ENCODE data around the gene SOSTDC1. TPM values are rescaled to one million over a fixed set of nuclear protein-coding genes. Genes with fewer than 3 reads are reported as not detected.

SOSTDC1 gene
- total and polyA plus RNA-seq, 11 donors: 0.07 to 0.56 (median 0.17) TPM; not detected in 3

DNA sequence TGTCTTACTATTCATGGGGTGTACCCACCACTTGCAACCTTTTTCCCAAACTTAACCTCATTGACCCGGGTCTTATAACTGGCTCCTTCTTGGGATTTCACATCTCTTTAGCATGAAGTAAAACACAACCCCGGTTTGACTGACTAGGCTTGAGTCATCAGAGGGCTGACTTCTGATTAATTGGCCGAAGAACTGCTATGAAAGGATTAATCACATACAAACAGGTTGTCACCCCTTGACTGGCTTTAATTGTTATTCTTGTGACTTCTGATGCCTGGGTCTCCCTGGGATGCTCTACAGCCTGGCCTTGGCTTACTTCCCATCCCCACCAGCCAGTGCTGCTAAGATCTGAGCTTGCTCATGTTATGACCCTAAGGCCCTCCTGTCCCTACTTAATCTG, 35.4 kb downstream of the SOSTDC1 start:
- H3K27ac ChIP-seq: no peak overlapping the region
- WGBS, 4 donors: 89 to 95% (median 92%) methylated on average over 3 of the region's 3 CpGs
- DNase-seq (no peak), ATAC-seq (no peak)
- no peaks in the 10 kb centered on the region for H3K4me1 ChIP-seq
- TF ChIP-seq, protein P1, sequence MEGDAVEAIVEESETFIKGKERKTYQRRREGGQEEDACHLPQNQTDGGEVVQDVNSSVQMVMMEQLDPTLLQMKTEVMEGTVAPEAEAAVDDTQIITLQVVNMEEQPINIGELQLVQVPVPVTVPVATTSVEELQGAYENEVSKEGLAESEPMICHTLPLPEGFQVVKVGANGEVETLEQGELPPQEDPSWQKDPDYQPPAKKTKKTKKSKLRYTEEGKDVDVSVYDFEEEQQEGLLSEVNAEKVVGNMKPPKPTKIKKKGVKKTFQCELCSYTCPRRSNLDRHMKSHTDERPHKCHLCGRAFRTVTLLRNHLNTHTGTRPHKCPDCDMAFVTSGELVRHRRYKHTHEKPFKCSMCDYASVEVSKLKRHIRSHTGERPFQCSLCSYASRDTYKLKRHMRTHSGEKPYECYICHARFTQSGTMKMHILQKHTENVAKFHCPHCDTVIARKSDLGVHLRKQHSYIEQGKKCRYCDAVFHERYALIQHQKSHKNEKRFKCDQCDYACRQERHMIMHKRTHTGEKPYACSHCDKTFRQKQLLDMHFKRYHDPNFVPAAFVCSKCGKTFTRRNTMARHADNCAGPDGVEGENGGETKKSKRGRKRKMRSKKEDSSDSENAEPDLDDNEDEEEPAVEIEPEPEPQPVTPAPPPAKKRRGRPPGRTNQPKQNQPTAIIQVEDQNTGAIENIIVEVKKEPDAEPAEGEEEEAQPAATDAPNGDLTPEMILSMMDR (IDR thresholded peaks at IDR 0.05): no peak
- TF ChIP-seq POLR2A (IDR thresholded peaks at IDR 0.05): no peak
- no peaks in the 10 kb centered on the region for H3K36me3 ChIP-seq
- no peaks in the 10 kb centered on the region for H3K9me3 ChIP-seq
- H3K4me3 ChIP-seq: no peak overlapping the region
- no peaks in the 10 kb centered on the region for H3K27me3 ChIP-seq
- intact Hi-C loops (cut with DNase I): loop anchor here in 6 of 10 donors (5.0 kb wide), 3 partner anchors 132 to 318 kb away; no protein-coding TSS in a partner anchor

DNA sequence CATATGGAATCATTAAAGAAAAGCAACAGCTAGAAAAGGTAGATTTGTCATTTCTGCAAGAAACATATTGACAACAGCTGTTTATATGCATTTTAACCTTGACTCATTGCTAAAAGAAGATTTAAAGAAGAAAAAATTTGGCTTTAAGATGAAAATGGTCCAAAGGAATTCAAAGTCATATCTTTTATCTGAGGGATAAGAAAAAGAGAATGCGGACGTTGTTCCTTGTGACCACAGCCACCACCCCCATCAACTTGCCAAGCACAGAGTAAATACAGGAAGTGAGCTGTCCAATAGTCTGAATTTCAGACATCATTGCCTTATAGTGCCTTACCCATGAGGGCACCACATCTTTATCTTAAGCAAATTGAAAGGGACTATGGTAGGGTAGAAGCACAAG, 36.9 kb downstream of the SOSTDC1 start:
- Histone ChIP-seq H3K4me1 (no peaks in the 10 kb centered on the region), H3K27me3 (no peaks in the 10 kb centered on the region), H3K36me3 (no peaks in the 10 kb centered on the region), H3K9me3 (no peaks in the 10 kb centered on the region), H3K27ac (no peak overlapping the region), H3K4me3 (no peak overlapping the region)
- DNase-seq: no peak
- intact Hi-C loops (cut with DNase I): loop anchor here in 8 of 10 donors (10.0 kb wide), 2 partner anchors 314 to 334 kb away; no protein-coding TSS in a partner anchor
- ATAC-seq: no peak
- WGBS, 4 donors: 55 to 69% (median 60%) methylated on average over 2 of the region's 2 CpGs
- TF ChIP-seq POLR2A (IDR thresholded peaks at IDR 0.05): no peak
- TF ChIP-seq, protein P1 (IDR thresholded peaks at IDR 0.05): no peak

DNA sequence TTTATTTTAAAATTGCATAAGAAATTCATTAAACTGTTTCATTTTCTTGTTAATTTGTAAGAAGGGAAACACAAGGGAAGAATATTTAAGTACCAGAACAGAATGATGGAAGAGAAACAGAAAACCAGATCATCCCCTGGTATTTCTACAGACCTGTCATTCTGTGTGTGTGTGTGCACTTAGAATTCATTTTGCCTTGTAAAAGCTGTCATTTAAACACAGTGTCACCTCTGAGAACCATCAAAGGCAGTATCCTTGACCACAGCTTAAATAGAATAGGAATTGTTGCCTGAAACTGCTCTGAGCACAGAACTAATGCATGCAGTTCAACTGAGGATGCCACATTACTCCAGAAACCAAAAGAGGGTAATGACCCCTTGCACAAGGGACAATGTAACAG, 37.4 kb downstream of the SOSTDC1 start:
- Histone ChIP-seq H3K36me3 (no peaks in the 10 kb centered on the region), H3K27ac (no peak overlapping the region), H3K4me3 (no peak overlapping the region), H3K27me3 (no peaks in the 10 kb centered on the region), H3K9me3 (no peaks in the 10 kb centered on the region), H3K4me1 (no peaks in the 10 kb centered on the region)
- no peak for ATAC-seq
- TF ChIP-seq POLR2A (IDR thresholded peaks at IDR 0.05): no peak
- TF ChIP-seq, protein P1 (IDR thresholded peaks at IDR 0.05): no peak
- intact Hi-C loops (cut with DNase I): loop anchor here in 8 of 10 donors (10.0 kb wide), 2 partner anchors 313 to 333 kb away; no protein-coding TSS in a partner anchor
- no peak for DNase-seq

DNA sequence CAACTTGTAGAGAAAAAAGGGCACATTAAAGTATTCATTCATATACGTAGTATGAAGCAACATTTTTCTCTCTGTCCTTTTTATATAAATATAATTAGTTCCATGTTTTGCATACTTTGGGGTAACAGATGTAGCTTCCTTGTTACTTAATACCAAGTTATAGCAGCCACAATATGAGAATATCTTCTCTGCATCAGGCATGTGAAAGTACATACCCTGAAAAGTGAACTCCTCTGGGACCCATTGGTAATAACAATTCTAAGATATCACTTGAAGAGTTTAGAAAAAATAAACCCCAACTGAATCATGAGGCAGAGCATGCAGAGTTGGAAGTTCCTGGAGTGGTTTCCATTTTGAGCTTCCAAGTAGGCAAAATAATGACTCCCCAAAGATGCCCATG, 41.8 kb downstream of the SOSTDC1 start:
- H3K36me3 ChIP-seq: no peaks in the 10 kb centered on the region
- no peak overlapping the region for H3K27ac ChIP-seq
- peaks cover 0 to 21% (median 16%) of the 10 kb centered on the region in 12 donors for H3K4me1 ChIP-seq
- TF ChIP-seq, protein P1 (IDR thresholded peaks at IDR 0.05): no peak
- TF ChIP-seq POLR2A (IDR thresholded peaks at IDR 0.05): no peak
- H3K27me3 ChIP-seq: no peaks in the 10 kb centered on the region
- H3K9me3 ChIP-seq: no peaks in the 10 kb centered on the region
- DNase-seq: no peak
- WGBS, 4 donors: 48 to 98% (median 49%) methylated on average over 1 of the region's 1 CpG
- ATAC-seq: no peak
- intact Hi-C loops (cut with DNase I): loop anchor here (5.0 to 10.0 kb wide), 6 partner anchors 291 to 346 kb away; no protein-coding TSS in a partner anchor
- H3K4me3 ChIP-seq: no peak overlapping the region

Data from heart left ventricle (tissue), 16 donors.